ENCODE data around the gene KIN.

DNA sequence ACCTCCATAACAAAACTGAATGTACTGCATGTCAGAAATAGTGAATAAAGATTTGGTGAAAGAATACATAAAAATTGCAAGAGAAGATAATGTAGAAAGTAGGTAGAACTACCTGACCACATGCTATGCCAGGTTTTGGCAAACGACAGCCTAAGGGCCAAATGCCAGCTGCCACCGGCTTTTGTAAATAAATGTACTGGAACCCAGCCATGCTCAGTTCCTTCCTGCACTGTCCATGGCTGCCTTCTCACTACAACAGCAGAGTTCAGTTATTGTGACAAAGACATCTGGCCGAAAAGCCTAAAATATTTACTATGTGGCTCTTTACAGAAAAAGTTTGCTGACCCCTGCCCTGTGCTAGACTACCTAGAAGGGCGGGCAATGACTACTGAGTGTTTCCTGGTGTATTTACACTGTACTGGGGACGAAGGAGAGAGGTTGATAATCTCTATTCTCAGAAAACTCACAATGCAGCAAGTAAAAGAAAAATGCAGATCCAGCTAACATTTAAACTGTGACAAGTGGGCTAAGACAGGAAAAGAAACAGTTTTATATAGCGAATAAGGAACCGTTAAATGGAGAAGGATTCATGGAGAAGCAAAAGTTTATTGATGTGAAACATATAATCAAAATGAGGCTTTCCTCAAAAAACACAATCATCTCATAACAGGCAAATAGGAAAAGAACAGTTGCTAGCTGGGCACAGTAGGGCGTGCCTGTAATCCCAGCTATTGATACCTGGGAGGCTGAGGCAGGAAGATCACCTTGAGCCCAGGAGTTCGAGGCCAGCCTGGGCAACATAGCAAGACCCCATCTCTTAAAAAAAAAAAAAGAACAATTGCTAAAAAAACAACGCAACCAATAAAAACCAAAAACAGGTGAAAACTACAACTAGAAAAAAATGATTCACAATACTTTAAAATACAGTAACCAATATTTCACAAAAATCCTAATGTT is 13.7 kb downstream of the KIN start:
- TF ChIP-seq, protein P1, sequence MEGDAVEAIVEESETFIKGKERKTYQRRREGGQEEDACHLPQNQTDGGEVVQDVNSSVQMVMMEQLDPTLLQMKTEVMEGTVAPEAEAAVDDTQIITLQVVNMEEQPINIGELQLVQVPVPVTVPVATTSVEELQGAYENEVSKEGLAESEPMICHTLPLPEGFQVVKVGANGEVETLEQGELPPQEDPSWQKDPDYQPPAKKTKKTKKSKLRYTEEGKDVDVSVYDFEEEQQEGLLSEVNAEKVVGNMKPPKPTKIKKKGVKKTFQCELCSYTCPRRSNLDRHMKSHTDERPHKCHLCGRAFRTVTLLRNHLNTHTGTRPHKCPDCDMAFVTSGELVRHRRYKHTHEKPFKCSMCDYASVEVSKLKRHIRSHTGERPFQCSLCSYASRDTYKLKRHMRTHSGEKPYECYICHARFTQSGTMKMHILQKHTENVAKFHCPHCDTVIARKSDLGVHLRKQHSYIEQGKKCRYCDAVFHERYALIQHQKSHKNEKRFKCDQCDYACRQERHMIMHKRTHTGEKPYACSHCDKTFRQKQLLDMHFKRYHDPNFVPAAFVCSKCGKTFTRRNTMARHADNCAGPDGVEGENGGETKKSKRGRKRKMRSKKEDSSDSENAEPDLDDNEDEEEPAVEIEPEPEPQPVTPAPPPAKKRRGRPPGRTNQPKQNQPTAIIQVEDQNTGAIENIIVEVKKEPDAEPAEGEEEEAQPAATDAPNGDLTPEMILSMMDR (IDR thresholded peaks at IDR 0.05): no peak
- TF ChIP-seq POLR2A (IDR thresholded peaks at IDR 0.05): no peak

Data from heart left ventricle (tissue), 13 donors.